Epithelial cell of proximal tubule (primary cell): Measurements from ENCODE around the gene SAPCD1. TPM values are rescaled to one million over a fixed set of nuclear protein-coding genes. Genes with fewer than 3 reads are reported as not detected.
A peak's percentile ranks its signal among the peaks of the same experiment; 100 is the strongest.

ENCODE experiments used
- DNase-seq: peaks from one replicate; pipeline ENCODE4 v3.0.0-alpha.2; 2011; ENCODE audit warnings: low read depth
- H3K4me3 ChIP-seq: 2 replicates; pipeline ENCODE4 v1.5.1; 2011; ENCODE audit warnings: low read depth, mild to moderate bottlenecking, low read length
- total RNA-seq: library from RNA; depleted of rRNA; stranded (reverse); fragments of >200 nt; gene quantifications from 2 replicates; pipeline ENCODE4 v1.2.3, GENCODE V29; 2015
- TF ChIP-seq, protein P1 (sequence below): conservative IDR thresholded peaks from 2 replicates; pipeline ENCODE4 v1.5.1; 2012; ENCODE audit warnings: low read depth, mild to moderate bottlenecking, low read length

The SAPCD1 gene
- total RNA-seq = 0.94 and 4.4 TPM in 2 replicates

DNA sequence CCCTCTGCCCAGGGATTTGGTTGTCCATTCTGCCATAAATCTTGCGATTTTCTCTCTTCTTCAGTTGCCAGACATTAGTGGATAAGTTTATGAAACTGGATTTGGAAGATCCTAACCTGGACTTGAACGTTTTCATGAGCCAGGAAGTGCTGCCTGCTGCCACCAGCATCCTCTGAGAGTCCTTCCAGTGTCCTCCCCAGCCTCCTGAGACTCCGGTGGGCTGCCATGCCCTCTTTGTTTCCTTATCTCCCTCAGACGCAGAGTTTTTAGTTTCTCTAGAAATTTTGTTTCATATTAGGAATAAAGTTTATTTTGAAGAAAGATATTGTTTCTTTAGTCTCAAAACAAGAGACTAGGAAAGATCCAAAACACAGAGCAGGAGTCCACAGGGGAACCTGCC lies at the start of gene SAPCD1:
Gene SAPCD1 (plus strand): TSS at position 301 of the 400 bp plus-strand sequence. CDS start 399 bp downstream, outside the sequence.
- no peak within 1 kb of the TSS for H3K4me3 ChIP-seq
- TF ChIP-seq, protein P1, sequence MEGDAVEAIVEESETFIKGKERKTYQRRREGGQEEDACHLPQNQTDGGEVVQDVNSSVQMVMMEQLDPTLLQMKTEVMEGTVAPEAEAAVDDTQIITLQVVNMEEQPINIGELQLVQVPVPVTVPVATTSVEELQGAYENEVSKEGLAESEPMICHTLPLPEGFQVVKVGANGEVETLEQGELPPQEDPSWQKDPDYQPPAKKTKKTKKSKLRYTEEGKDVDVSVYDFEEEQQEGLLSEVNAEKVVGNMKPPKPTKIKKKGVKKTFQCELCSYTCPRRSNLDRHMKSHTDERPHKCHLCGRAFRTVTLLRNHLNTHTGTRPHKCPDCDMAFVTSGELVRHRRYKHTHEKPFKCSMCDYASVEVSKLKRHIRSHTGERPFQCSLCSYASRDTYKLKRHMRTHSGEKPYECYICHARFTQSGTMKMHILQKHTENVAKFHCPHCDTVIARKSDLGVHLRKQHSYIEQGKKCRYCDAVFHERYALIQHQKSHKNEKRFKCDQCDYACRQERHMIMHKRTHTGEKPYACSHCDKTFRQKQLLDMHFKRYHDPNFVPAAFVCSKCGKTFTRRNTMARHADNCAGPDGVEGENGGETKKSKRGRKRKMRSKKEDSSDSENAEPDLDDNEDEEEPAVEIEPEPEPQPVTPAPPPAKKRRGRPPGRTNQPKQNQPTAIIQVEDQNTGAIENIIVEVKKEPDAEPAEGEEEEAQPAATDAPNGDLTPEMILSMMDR = no peak
- DNase-seq = no peak

DNA sequence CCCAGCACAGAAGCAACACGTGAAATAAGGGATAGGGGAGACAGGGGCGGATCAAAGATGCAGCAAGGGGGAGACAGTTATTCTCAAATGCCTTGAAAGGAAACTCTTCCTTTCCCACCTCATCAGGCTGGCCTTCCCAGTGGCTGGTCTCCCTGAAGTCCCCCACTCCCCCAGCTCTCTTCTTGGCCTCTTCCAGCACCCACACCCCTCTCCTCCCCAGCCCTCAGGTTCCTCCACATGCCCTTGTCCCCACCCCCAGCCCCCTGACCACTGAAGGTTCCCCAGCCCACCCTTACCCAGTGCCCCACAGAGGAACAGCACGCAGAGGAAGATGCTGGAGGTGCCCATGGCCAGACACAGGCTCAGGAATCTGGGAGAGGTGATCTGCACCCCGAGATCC lies 49.0 kb upstream of the SAPCD1 start:
- no peak for DNase-seq
- TF ChIP-seq, protein P1 = no peak
- no peak overlapping the region for H3K4me3 ChIP-seq

- H3K4me3 ChIP-seq = no peak overlapping the region
- no peak for DNase-seq
- TF ChIP-seq, protein P1 = no peak
Observed at GRCh38 chr6:31713991-31714684, 48.3 kb upstream of the SAPCD1 start.

- TF ChIP-seq, protein P1 = no peak
- DNase-seq = no peak
- H3K4me3 ChIP-seq = no peak within 1 kb of the TSS
Observed at GRCh38 chr6:31715022-31715958, 47.2 kb upstream of the SAPCD1 start, which contains the start of gene LY6G6D. TSS of gene LY6G6D (plus strand) at chr6:31715348. CDS start at chr6:31715356, 8 bp downstream.

DNA sequence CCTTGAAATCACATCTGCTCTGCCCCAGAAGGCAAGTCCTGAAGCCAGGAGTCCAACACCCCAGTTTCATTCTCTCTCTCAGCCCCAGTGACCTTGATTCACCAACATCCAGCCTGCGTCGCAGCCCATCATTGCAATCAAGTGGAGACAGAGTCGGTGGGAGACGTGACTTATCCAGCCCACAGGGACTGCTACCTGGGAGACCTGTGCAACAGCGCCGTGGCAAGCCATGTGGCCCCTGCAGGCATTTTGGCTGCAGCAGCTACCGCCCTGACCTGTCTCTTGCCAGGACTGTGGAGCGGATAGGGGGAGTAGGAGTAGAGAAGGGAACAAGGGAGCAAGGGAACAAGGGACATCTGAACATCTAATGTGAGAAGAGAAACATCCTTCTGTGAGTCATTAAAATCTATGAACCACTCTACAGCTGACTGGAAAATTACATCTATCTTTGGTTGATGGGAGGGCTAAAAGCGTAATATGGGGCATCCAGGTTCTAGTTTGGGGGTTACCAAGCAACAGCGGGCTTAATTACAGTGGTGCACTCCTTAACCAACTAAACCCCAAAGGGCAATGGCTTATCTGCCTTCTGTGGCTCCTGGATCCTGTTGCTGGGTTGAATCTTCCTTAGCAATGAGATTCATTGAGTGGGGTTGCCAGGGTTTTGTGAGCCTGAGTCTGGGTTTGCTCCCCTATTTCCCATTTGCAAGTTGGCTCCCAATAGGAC lies 44.8 kb upstream of the SAPCD1 start:
- DNase-seq = no peak
- H3K4me3 ChIP-seq = no peak overlapping the region
- TF ChIP-seq, protein P1 = peak; percentile 20

GRCh38 chr6:31718265-31718664 lies 44.2 kb upstream of the SAPCD1 start:
- no peak for DNase-seq
- no peak overlapping the region for H3K4me3 ChIP-seq
- TF ChIP-seq, protein P1 = no peak
